GM19099 (cell line): ENCODE data around the gene RASGRF2.

Experiments used
- POLR2A ChIP-seq: IDR thresholded peaks from 3 replicates; pipeline ENCODE4 v1.6.1; 2011; ENCODE audit warnings: low read depth; ENCODE audit not compliant: insufficient read length; ENCODE audit errors: extremely low read depth

The RASGRF2 gene

GRCh38 chr5:81067406-81067805 lies 107.2 kb downstream of the RASGRF2 start:
- TF ChIP-seq POLR2A: no peak

- no peak for TF ChIP-seq POLR2A
Measured at GRCh38 chr5:81068063-81068462, 107.9 kb downstream of the RASGRF2 start.

GRCh38 chr5:81068635-81069034 lies 108.5 kb downstream of the RASGRF2 start:
- no peak for TF ChIP-seq POLR2A

- no peak for TF ChIP-seq POLR2A
Measured at GRCh38 chr5:81069990-81070389, 109.8 kb downstream of the RASGRF2 start.

GRCh38 chr5:81070571-81071255 lies 110.5 kb downstream of the RASGRF2 start:
- TF ChIP-seq POLR2A: no peak

GRCh38 chr5:81075041-81075440 lies 114.9 kb downstream of the RASGRF2 start:
- TF ChIP-seq POLR2A: no peak

GRCh38 chr5:81077105-81077504 lies 116.9 kb downstream of the RASGRF2 start:
- no peak for TF ChIP-seq POLR2A

- TF ChIP-seq POLR2A: no peak
Measured at GRCh38 chr5:81078930-81079329, 118.8 kb downstream of the RASGRF2 start.

- no peak for TF ChIP-seq POLR2A
Measured at GRCh38 chr5:81080809-81081460, 120.8 kb downstream of the RASGRF2 start.

GRCh38 chr5:81081461-81081835 lies 121.3 kb downstream of the RASGRF2 start:
- TF ChIP-seq POLR2A: no peak

- TF ChIP-seq POLR2A: no peak
Measured at GRCh38 chr5:81086881-81087281, 126.7 kb downstream of the RASGRF2 start.

- no peak for TF ChIP-seq POLR2A
Measured at GRCh38 chr5:81091199-81091598, 131.0 kb downstream of the RASGRF2 start.

- TF ChIP-seq POLR2A: no peak
Measured at GRCh38 chr5:81093536-81094196, 133.5 kb downstream of the RASGRF2 start.

- no peak for TF ChIP-seq POLR2A
Measured at GRCh38 chr5:81095835-81096234, 135.7 kb downstream of the RASGRF2 start.

- TF ChIP-seq POLR2A: no peak
Measured at GRCh38 chr5:81097713-81098112, 137.6 kb downstream of the RASGRF2 start.

- no peak for TF ChIP-seq POLR2A
Measured at GRCh38 chr5:81105261-81105877, 145.2 kb downstream of the RASGRF2 start.
